ENCODE results near the gene PRDM15. TPM values are rescaled to one million over a fixed set of nuclear protein-coding genes. Genes with fewer than 3 reads are reported as not detected.

Gene PRDM15
- total and polyA plus RNA-seq, 2 donors (not counting 3 experiments of a cell fraction or from before 2014, with no cell fraction given) = 11.8 to 12.9 TPM

- DNase-seq (ENCODE audit: low read depth, low spot score) (no peak), FAIRE-seq (no peak)
- ChIA-PET POLR2A (no interaction called here), CTCF (no interaction called here)
- Histone ChIP-seq H3K27me3 (ENCODE audit: control insufficient read depth in 2 of 2, insufficient read depth in 2 of 2, low read length in 2 of 2) (no peaks in the 10 kb centered on the region), H3K4me1 (ENCODE audit: control insufficient read depth, extremely low read depth, insufficient read depth, low read length) (peaks cover 12% of the 10 kb centered on the region), H4K20me1 (replicated peaks; ENCODE audit: control insufficient read depth, extremely low read depth, insufficient read depth, low read length) (no peaks in the 10 kb centered on the region), H3K4me3 (replicated peaks in 1 of 3; ENCODE audit: insufficient read depth in 1 of 3, low read depth in 1 of 3, low read length in 3 of 3) (no peak overlapping the region), H3K36me3 (ENCODE audit: control insufficient read depth in 2 of 2, extremely low read depth in 1 of 2, insufficient read depth in 2 of 2, low read length in 2 of 2) (no peaks in the 10 kb centered on the region), H3K9me1 (replicated peaks; ENCODE audit: control insufficient read depth, extremely low read depth, insufficient read depth, low read length) (no peaks in the 10 kb centered on the region), H3K79me2 (ENCODE audit: control insufficient read depth, insufficient read depth, low read length) (peaks cover 27% of the 10 kb centered on the region), H3K27ac (ENCODE audit: insufficient read depth, low read depth, low read length) (no peak overlapping the region), H3K9ac (replicated peaks; ENCODE audit: extremely low read depth, insufficient read depth, low read length) (no peak overlapping the region), H2AFZ (ENCODE audit: low read depth, low read length) (no peak overlapping the region), H3K9me3 (replicated peaks; ENCODE audit: control insufficient read depth, insufficient read depth, low read length) (no peaks in the 10 kb centered on the region), H3K4me2 (ENCODE audit: insufficient read depth, low read length) (no peak overlapping the region)
- no peak for TF ChIP-seq GATA2 (IDR thresholded peaks at IDR 0.05; ENCODE audit: insufficient read depth, insufficient read length, low read depth, low read length)
- no peak for TF ChIP-seq JUN (IDR thresholded peaks at IDR 0.05; ENCODE audit: borderline replicate concordance, insufficient read depth, insufficient read length, low read depth)
- no peak for TF ChIP-seq POLR2AphosphoS5 (IDR thresholded peaks at IDR 0.05; ENCODE audit: insufficient read depth, low read depth, low read length)
- no peak for TF ChIP-seq CTCF (IDR thresholded peaks at IDR 0.05; ENCODE audit: extremely low read depth in 1 of 2, insufficient read depth in 1 of 2, low read depth in 1 of 2, low read length in 2 of 2)
- TF ChIP-seq MAX (IDR thresholded peaks at IDR 0.05; ENCODE audit: insufficient read depth, insufficient read length) = no peak
- no peak for TF ChIP-seq FOS (IDR thresholded peaks at IDR 0.05; ENCODE audit: borderline replicate concordance, insufficient read depth, low read length)
- no peak for TF ChIP-seq EZH2 (IDR thresholded peaks at IDR 0.05; ENCODE audit: borderline replicate concordance, low read depth, low read length, severe bottlenecking)
- TF ChIP-seq POLR2A (IDR thresholded peaks at IDR 0.05; ENCODE audit: low read depth, low read length) = no peak
- dilution Hi-C loops (cut with MboI; ENCODE audit: extremely low pct_ligation_motif_present, low sequenced_read_pairs) = no loop called here
- intact Hi-C loops (cut with micrococcal nuclease) = no loop called here
- BruUV-seq (replicated peaks) = no TSS peak
Observed at GRCh38 chr21:41873426-41873825, 5.7 kb downstream of the PRDM15 start.
